Fibroblast of skin of abdomen (primary cell): Measurements from ENCODE around the gene HNRNPK. TPM values are rescaled to one million over a fixed set of nuclear protein-coding genes. Genes with fewer than 3 reads are reported as not detected.
A peak's percentile ranks its signal among the peaks of the same experiment; 100 is the strongest.

Experiments used
- DNase-seq: peaks from one replicate; pipeline ENCODE4 v3.0.0-alpha.2; 2013
- polyA plus RNA-seq, 2 experiments: library from polyadenylated mRNA; unstranded; fragments of 120-200 nt; gene quantifications; one replicate each; pipeline ENCODE4 v1.2.1, GENCODE V29; 2013; ENCODE audit not compliant: insufficient read length in 2 of 2

Gene HNRNPK
- polyA plus RNA-seq (2013, experiment 1 of 2; ENCODE audit: insufficient read length) = 560 TPM
- 555 TPM for polyA plus RNA-seq (2013, experiment 2 of 2; ENCODE audit: insufficient read length)

GRCh38 chr9:83979812-83980394 is at the start of gene HNRNPK:
HNRNPK (minus strand) TSS chr9:83980215; CDS start chr9:83978252, 1,963 bp downstream.
- peak; percentile 99 for DNase-seq

GRCh38 chr9:84027201-84027600 is 47.2 kb upstream of the HNRNPK start:
- no peak for DNase-seq

GRCh38 chr9:84024041-84024575 is 44.1 kb upstream of the HNRNPK start:
- no peak for DNase-seq

GRCh38 chr9:84007662-84008061 is 27.6 kb upstream of the HNRNPK start:
- no peak for DNase-seq

- no peak for DNase-seq
Observed at GRCh38 chr9:84003246-84003645, 23.2 kb upstream of the HNRNPK start.

GRCh38 chr9:84002344-84002743 is 22.3 kb upstream of the HNRNPK start:
- DNase-seq = no peak

- no peak for DNase-seq
Observed at GRCh38 chr9:84001621-84002020, 21.6 kb upstream of the HNRNPK start.

GRCh38 chr9:84000186-84000585 is 20.2 kb upstream of the HNRNPK start:
- DNase-seq = peak; percentile 69

GRCh38 chr9:83999141-83999918 is 19.3 kb upstream of the HNRNPK start:
- no peak for DNase-seq

GRCh38 chr9:83996126-83996525 is 16.1 kb upstream of the HNRNPK start:
- DNase-seq = no peak

- DNase-seq = no peak
Observed at GRCh38 chr9:83992901-83993300, 12.9 kb upstream of the HNRNPK start.

- no peak for DNase-seq
Observed at GRCh38 chr9:83992407-83992806, 12.4 kb upstream of the HNRNPK start.

- DNase-seq = no peak
Observed at GRCh38 chr9:83991355-83991754, 11.3 kb upstream of the HNRNPK start.

- DNase-seq = no peak
Observed at GRCh38 chr9:83988411-83988810, 8.4 kb upstream of the HNRNPK start.

GRCh38 chr9:83987402-83987791 is 7.4 kb upstream of the HNRNPK start:
- no peak for DNase-seq

- no peak for DNase-seq
Observed at GRCh38 chr9:83986765-83987401, 6.9 kb upstream of the HNRNPK start.

- DNase-seq = no peak
Observed at GRCh38 chr9:83986195-83986594, 6.2 kb upstream of the HNRNPK start.

- DNase-seq = peak; percentile 42
Observed at GRCh38 chr9:83981126-83981871, 1.3 kb upstream of the HNRNPK start.

GRCh38 chr9:83980395-83981125 is 545 bp upstream of the HNRNPK start, which contains the start of gene RMI1:
RMI1 (plus strand) TSS chr9:83980805; CDS start chr9:84000987, 20,182 bp downstream.
- peak; percentile 99 for DNase-seq

- DNase-seq = peak; percentile 87
Observed at GRCh38 chr9:83978992-83979811, 813 bp downstream of the HNRNPK start.

GRCh38 chr9:83977196-83977595 is 2.8 kb downstream of the HNRNPK start:
- DNase-seq = no peak
